Measurements from ENCODE around the gene ADGRV1.

DNA sequence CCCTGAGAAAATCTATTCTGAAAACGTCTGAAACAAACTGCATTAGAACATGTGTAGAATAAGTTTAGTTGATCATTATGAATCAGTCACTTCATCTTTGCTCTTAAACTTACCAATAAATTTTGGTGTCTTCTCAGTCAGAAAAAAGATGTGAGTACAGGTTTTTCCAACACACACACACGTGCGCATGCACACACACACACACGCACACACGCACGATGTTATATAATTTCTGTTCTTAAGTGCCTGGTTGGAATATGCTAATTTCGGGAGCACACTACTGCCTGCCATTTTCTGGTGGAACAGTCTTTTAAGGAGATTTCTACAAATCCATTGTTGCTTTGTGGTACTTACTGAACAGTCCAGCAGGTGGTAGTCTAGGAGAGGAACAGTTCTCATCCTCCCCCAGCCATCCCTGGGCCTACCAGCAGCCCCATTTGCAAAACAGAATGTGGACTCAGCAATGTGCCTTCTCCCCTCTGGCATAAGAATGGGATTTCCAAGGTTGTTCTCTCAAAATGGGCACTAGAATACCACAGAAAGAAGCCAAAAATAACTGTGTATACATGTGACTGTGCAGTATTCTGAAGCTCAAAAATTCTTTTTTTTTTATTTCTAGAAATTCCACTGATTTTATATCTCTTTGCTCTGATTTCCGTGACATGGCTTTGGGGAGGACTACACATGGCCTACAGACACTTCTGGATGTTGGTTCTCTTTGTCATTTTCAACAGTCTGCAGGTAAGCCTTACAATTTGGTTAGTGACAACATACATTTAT is 543.2 kb downstream of the ADGRV1 start:
- TF ChIP-seq, protein P1, sequence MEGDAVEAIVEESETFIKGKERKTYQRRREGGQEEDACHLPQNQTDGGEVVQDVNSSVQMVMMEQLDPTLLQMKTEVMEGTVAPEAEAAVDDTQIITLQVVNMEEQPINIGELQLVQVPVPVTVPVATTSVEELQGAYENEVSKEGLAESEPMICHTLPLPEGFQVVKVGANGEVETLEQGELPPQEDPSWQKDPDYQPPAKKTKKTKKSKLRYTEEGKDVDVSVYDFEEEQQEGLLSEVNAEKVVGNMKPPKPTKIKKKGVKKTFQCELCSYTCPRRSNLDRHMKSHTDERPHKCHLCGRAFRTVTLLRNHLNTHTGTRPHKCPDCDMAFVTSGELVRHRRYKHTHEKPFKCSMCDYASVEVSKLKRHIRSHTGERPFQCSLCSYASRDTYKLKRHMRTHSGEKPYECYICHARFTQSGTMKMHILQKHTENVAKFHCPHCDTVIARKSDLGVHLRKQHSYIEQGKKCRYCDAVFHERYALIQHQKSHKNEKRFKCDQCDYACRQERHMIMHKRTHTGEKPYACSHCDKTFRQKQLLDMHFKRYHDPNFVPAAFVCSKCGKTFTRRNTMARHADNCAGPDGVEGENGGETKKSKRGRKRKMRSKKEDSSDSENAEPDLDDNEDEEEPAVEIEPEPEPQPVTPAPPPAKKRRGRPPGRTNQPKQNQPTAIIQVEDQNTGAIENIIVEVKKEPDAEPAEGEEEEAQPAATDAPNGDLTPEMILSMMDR (IDR thresholded peaks at IDR 0.05) = peak; percentile 60 to 90 (median 86)
- no peak for TF ChIP-seq POLR2A (IDR thresholded peaks at IDR 0.05)
- peak; percentile 64 for TF ChIP-seq POLR2AphosphoS5 (IDR thresholded peaks at IDR 0.05)

All from prostate gland (tissue), 2 donors.